Measurements from ENCODE around the gene JCHAIN.
"Not testable (repeated sequence)": the region's sequence is repeated elsewhere in the genome, so short reads cannot be mapped to it uniquely, and the experiment has no call there.

JCHAIN gene

DNA sequence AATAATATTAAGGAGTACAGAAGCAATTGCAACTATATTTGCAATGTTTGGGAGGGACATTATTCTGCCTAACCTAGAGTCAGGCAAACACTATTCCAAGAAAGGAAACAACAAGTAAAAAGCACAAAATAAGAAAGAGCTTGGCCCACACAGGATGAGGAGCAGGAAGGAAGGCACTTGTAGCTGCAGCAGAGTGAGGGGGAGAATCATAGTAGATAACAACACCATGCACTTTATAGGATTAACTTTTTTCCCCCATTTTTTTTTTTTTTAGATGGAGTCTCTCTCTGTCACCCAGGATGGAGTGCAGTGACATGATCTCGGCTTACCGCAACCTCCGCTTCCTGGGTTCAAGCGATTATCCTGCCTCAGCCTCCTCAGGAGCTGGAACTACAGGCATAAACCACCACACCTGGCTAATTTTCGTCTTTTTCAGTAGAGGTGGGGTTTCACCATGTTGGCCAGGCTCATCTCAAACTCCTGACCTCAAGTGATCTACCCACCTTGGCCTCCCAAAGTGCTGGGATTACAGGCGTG lies 10.3 kb upstream of the JCHAIN start:
- Histone ChIP-seq H3K9ac (ENCODE audit: low read depth, low read length) (no peak overlapping the region), H3K4me1 (ENCODE audit: insufficient read depth, low read length) (no peaks in the 10 kb centered on the region), H3K9me3 (ENCODE audit: control insufficient read depth, insufficient read depth, low read length) (no peaks in the 10 kb centered on the region), H3K36me3 (ENCODE audit: insufficient read depth, low read length) (no peaks in the 10 kb centered on the region)

DNA sequence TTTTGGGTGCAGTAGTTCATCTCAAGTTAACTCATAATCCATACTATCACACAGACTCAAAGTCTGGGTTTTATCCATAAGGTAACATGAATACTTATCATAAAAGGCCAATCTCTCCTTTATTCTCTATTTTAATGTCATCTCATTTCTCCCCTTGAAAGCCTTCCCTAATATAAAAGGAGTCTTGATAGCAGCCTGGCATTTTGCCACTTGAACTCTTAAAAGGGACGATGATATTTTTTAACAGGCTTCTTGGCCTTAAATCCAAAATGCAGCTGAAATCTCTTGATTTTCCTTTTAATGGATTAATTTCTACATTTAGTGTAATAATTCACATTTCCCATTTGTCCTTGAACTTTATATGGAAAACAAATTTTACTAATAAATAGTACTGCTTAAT lies 8.4 kb upstream of the JCHAIN start:
- no peaks in the 10 kb centered on the region for H3K36me3 ChIP-seq (ENCODE audit: insufficient read depth, low read length)

DNA sequence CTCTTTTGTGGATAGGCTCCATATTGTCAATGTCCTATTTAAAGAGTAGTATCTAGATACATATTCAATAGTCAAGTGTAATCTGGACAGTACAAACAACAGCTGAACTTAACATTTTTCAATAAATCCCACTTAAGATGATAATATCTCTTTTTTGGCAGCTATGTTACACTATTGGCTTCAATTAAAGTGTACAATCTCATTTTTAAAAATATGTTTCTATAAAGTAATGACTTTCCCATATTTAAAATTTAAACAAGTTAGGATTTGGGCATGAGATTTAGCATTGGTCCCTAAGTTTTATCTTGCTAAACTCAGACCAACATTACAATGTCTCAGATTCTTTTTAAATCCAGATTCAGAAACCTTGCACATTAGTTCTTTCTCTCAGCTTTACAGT lies 7.9 kb upstream of the JCHAIN start:
- no peaks in the 10 kb centered on the region for H3K9me3 ChIP-seq (ENCODE audit: control insufficient read depth, insufficient read depth, low read length)
- H3K4me1 ChIP-seq (ENCODE audit: insufficient read depth, low read length), result no peaks in the 10 kb centered on the region
- H3K9ac ChIP-seq (ENCODE audit: low read depth, low read length), result no peak overlapping the region
- H3K36me3 ChIP-seq (ENCODE audit: insufficient read depth, low read length), result no peaks in the 10 kb centered on the region

More for the DNA sequence above, 8.4 kb upstream of the JCHAIN start:
- Histone ChIP-seq H3K9me3 (ENCODE audit: control insufficient read depth, insufficient read depth, low read length) (no peaks in the 10 kb centered on the region), H3K9ac (ENCODE audit: low read depth, low read length) (no peak overlapping the region), H3K4me1 (ENCODE audit: insufficient read depth, low read length) (no peaks in the 10 kb centered on the region)

DNA sequence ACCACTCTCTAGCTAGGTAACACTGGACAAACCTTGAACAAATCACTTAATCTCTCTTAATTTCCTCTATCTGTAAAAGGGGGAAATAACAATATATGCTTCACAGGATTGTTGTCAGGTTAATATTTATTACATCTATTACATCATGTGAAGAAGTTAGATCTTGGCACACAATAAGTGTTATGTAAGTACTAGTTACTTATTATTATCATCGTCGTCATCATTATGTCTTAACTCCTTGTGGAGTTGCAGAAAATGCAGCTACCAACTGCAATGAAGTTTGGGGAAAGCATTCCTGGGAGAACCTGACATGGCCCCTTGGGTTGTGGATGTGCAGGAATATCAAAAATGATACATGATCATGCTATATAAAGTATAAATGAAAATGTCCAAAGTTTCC lies 4.8 kb upstream of the JCHAIN start:
- Histone ChIP-seq H3K9me3 (ENCODE audit: control insufficient read depth, insufficient read depth, low read length) (no peaks in the 10 kb centered on the region), H3K4me1 (ENCODE audit: insufficient read depth, low read length) (no peaks in the 10 kb centered on the region), H3K9ac (ENCODE audit: low read depth, low read length) (no peak overlapping the region), H3K36me3 (ENCODE audit: insufficient read depth, low read length) (no peaks in the 10 kb centered on the region)

DNA sequence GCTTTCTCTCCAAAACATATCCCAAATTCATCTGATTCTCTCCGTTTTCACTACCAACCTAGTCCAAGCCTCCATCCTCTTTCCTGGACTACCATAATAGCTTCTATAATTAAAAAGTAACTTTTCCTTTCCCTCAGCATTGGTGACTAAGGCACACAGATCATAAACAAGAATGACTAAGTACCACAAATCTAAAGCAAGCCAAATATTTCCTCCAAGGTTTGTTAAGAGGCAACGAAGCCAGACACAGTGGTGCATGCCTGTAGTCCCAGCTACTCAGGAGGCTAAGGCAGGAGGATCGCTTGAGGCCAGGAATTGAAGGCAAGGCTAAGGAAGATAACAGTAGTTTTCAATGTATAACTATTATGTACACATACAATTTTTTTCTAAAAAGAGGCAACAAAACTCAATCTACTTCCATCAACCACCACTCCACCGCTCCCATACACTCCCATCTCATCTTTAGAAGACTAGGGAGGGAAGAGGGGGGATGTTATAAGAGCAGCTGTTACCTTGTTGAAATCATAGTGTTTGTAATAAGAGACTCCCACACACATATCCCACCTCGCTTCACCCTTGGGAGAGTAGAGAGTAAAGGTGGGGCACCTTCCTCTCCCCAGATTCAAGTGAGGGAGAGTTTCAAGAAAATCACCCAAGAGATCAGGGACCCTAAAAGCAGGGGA lies 4.2 kb upstream of the JCHAIN start:
- no peak overlapping the region for H3K9ac ChIP-seq (ENCODE audit: low read depth, low read length)
- no peaks in the 10 kb centered on the region for H3K9me3 ChIP-seq (ENCODE audit: control insufficient read depth, insufficient read depth, low read length)
- no peaks in the 10 kb centered on the region for H3K36me3 ChIP-seq (ENCODE audit: insufficient read depth, low read length)
- no peaks in the 10 kb centered on the region for H3K4me1 ChIP-seq (ENCODE audit: insufficient read depth, low read length)

DNA sequence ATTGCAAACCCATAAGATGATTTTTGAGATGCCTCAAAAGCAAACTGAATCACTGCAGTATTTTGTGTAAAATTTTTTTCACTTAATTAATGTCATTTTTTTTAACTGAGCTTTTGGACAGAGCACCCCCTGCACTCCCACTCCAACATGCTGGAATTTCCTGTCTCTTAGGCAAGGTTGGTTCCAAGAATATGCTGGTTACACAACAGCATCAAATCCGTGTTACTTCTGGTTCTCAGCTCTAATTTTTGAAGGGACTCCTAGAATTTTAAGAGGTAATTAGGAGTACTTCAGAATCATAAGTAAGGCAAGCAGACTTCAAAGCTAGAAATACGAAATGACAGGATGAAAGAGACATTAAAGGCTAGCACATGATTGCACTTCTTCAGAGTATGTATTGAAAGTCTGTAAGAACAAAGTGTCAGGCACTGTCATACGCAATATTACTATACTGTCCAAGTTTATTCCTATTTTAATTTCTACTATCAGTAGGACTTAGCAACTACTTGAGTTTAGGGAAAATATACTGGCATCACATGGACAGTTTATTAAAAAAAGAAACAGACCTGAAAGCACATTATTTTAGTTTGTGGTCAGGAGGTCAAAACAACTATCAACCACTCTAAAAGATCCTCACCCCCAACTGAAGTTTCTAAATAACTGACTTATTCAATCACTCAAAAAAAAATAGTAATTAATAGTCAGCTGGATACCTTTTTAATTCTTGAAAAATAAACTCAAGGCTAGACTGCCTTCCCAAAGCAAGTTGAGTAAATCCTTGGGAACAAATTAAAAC lies 1.6 kb upstream of the JCHAIN start:
- no peak overlapping the region for H3K9ac ChIP-seq (ENCODE audit: low read depth, low read length)
- no peaks in the 10 kb centered on the region for H3K4me1 ChIP-seq (ENCODE audit: insufficient read depth, low read length)
- no peaks in the 10 kb centered on the region for H3K9me3 ChIP-seq (ENCODE audit: control insufficient read depth, insufficient read depth, low read length)
- H3K36me3 ChIP-seq (ENCODE audit: insufficient read depth, low read length), result no peaks in the 10 kb centered on the region

DNA sequence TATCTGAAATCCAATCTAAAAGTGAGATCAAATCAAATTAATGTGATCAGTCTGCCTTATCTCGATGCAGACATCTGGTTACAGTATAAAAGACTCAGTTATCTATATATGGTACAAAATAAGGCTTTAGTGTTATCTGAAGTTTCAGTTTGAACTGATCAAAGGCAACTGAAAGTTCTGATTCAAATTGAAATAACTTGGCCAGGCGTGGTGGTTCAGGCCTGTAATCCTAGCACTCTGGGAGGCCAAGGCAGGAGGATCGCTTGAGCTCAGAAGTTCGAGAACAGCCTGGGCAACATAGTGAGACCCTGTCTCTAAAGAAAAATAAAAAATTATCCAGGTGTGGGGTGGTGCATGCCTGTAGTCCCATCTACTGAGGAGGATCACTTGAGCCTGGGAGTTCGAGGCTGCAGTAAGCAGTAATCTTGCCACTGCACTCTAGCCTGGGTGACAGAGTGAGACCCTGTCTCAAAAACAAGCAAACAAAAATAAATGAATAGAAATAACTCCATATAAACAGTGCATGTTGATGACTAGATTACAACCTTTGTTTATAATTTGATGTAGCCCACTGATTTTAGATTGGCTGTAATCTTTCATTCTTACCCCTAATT lies 4.9 kb downstream of the JCHAIN start:
- not testable (repeated sequence) for H3K4me1 ChIP-seq (ENCODE audit: insufficient read depth, low read length)

DNA sequence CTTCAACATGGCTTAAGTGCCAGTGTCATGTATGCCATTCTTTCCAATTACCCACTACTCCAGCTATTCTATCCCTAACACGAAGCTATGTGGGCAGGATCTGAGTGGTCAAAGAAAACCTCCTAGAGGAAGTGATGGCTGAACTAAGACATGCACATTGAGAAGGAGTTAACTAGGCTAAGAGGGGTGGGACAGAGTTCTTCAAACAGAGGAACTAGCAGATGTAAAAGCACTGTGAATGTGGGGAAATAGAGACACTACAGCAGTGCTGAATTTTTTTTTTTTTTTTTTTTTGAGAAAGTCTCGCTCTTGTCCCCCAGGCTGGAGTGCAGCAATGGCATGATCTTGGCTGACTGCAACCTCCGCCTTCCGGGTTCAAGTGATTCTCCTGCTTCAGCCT lies 6.2 kb downstream of the JCHAIN start:
- Histone ChIP-seq H3K4me1 (ENCODE audit: insufficient read depth, low read length) (no peaks in the 10 kb centered on the region; the same call in 1 of the 2 replicates), H3K9me3 (ENCODE audit: control insufficient read depth, insufficient read depth, low read length) (no peaks in the 10 kb centered on the region), H3K9ac (ENCODE audit: low read depth, low read length) (no peak overlapping the region), H3K36me3 (ENCODE audit: insufficient read depth, low read length) (no peaks in the 10 kb centered on the region)

More for the DNA sequence above, 4.9 kb downstream of the JCHAIN start:
- not testable (repeated sequence) for H3K36me3 ChIP-seq (ENCODE audit: insufficient read depth, low read length); H3K9ac ChIP-seq (ENCODE audit: low read depth, low read length); H3K9me3 ChIP-seq (ENCODE audit: control insufficient read depth, insufficient read depth, low read length)

DNA sequence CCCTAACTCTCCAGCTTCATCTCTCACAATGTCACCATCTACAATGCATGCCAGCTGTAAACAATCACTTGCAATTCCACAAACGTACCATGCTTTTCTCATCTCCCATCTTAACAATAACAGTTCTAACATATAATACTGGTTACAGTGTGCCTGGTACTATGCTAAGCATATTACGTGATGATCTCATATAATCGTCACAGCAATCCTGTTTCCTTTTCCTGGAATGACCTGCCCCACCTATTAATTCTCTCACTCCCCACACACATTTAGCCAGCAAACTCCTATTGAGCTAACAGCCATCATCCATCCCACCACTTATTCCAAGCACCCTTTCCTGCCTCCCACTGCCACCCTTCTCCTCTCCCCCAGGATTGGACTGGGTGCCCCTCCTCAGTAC lies 7.9 kb downstream of the JCHAIN start:
- H3K4me1 ChIP-seq (ENCODE audit: insufficient read depth, low read length), result no peaks in the 10 kb centered on the region; the same call in 1 of the 2 replicates
- H3K9me3 ChIP-seq (ENCODE audit: control insufficient read depth, insufficient read depth, low read length), result no peaks in the 10 kb centered on the region
- no peaks in the 10 kb centered on the region for H3K36me3 ChIP-seq (ENCODE audit: insufficient read depth, low read length)
- no peak overlapping the region for H3K9ac ChIP-seq (ENCODE audit: low read depth, low read length)

DNA sequence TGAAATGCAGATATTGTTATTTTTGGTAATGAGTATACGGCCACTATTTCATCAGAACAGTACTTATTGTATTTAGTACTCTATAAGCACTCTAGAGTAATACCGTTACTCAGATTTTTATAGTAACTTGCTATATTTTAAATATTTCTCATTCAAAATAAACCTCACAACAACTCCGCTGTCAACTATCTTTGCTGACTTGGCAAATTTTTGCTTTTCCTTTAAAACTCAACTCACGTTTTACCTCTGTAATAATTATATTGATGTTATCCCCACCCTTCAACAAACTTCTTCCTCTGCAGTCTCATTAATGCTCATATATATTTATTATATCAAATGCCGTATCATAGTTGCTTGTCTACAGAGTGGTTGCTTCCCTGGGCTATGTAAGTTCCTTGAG lies 9.0 kb downstream of the JCHAIN start:
- Histone ChIP-seq H3K9ac (ENCODE audit: low read depth, low read length) (no peak overlapping the region), H3K9me3 (ENCODE audit: control insufficient read depth, insufficient read depth, low read length) (no peaks in the 10 kb centered on the region), H3K4me1 (ENCODE audit: insufficient read depth, low read length) (no peaks in the 10 kb centered on the region; the same call in 1 of the 2 replicates), H3K36me3 (ENCODE audit: insufficient read depth, low read length) (no peaks in the 10 kb centered on the region)

DNA sequence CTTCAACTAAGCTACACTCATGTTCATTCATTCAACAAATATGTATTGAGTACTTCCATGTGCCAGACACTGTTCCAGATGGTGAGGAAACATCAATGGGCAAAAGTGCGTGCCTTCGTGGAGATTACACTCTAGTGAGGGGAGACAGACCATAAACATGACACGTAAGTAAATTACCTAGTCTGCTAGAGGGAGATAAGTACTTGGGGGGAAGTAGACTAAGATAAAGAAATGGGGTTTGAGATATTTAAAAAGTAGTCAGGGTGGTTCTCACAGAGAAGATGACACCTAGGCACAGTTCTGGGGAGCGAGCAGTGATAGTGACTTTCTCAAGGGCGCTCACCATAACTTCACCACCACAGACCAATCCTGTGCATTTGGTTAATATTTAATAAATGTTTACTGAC lies 11.7 kb downstream of the JCHAIN start:
- H3K36me3 ChIP-seq (ENCODE audit: insufficient read depth, low read length), result no peaks in the 10 kb centered on the region
- H3K9ac ChIP-seq (ENCODE audit: low read depth, low read length), result no peak overlapping the region
- H3K4me1 ChIP-seq (ENCODE audit: insufficient read depth, low read length), result no peaks in the 10 kb centered on the region
- H3K9me3 ChIP-seq (ENCODE audit: control insufficient read depth, insufficient read depth, low read length), result no peaks in the 10 kb centered on the region

DNA sequence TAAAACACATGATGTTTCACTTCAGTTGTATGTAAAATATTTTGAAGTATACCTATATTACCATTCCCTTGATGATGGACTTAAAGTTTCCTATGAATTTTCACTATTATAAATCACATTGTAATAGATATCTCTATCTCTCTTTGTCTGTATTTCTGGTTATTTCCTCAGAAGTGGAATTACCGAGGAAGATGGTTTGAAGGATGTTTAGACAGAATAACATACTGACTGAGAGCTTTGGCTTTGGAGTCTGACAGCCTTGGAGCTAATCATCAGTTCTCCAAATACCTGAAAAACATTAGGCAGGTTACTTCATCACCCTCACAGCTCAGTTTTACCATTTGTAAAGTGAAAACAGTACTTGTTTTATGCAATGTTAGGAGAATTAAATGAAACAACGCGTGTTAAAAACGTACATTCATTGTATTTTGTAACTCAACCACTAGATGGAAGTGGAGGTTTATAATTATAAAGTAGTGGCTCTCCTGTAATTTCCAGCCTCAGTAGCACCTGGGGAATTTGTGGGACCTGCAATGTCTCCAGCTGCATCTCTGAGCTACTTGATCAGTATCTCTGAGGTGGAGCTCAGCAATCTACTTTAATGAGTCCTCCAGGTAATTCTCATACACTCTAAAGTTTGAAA lies 14.3 kb downstream of the JCHAIN start:
- Histone ChIP-seq H3K36me3 (ENCODE audit: insufficient read depth, low read length) (no peaks in the 10 kb centered on the region), H3K9me3 (ENCODE audit: control insufficient read depth, insufficient read depth, low read length) (no peaks in the 10 kb centered on the region), H3K9ac (ENCODE audit: low read depth, low read length) (no peak overlapping the region)

DNA sequence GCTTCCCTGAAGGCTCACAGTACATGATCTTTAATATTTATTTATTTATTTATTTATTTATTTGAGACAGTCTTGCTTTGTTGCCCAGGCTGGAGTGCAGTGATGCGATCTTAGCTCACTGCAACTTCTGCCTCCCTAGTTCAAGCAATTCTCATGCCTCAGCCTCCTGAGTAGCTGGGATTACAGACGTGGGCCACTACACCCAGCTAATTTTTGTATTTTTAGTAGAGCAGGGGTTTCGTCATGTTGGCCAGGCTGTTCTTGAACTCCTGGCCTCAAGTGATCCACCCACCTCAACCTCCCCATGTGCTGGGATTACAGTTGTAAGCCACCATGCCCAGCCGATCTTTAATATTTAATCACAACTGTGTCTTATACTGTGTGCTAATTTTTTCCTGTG lies 15.6 kb downstream of the JCHAIN start:
- not testable (repeated sequence) for H3K9ac ChIP-seq (ENCODE audit: low read depth, low read length); H3K36me3 ChIP-seq (ENCODE audit: insufficient read depth, low read length); H3K4me1 ChIP-seq (ENCODE audit: insufficient read depth, low read length); H3K9me3 ChIP-seq (ENCODE audit: control insufficient read depth, insufficient read depth, low read length)

More for the DNA sequence above, 14.3 kb downstream of the JCHAIN start:
- no peaks in the 10 kb centered on the region for H3K4me1 ChIP-seq (ENCODE audit: insufficient read depth, low read length)

DNA sequence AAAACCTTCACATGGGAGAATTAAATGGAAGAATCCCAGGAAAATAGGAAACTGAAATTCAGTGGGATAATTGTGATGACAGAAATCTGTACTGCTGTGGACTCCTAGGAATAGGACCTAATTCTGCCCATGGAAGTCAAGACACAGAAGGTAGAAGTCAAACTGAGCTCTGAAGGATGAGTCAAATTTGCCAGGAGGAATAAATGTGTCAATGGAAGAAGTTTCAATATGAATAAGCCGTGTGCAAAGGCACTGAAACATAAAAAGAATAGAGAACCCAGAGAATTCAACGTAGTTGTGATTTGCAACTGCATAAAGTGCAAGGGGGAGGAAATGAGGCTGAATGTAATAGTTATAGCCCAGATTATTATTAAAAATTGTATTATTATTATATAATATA lies 26.1 kb downstream of the JCHAIN start:
- no peak overlapping the region for H3K9ac ChIP-seq (ENCODE audit: low read depth, low read length)
- H3K9me3 ChIP-seq (ENCODE audit: control insufficient read depth, insufficient read depth, low read length), result no peaks in the 10 kb centered on the region
- H3K4me1 ChIP-seq (ENCODE audit: insufficient read depth, low read length), result no peaks in the 10 kb centered on the region
- no peaks in the 10 kb centered on the region for H3K36me3 ChIP-seq (ENCODE audit: insufficient read depth, low read length)

Measured in ES-I3 (cell line).